HTR-8/SVneo (cell line): Measurements from ENCODE around the gene IFT27.
"Not testable (repeated sequence)": the region's sequence is repeated elsewhere in the genome, so short reads cannot be mapped to it uniquely, and the experiment has no call there.

Experiments
- DNase-seq: peaks from one replicate; pipeline ENCODE4 v3.0.0; 2011; ENCODE audit warnings: low spot score, mixed read lengths; ENCODE audit not compliant: insufficient read length
- FAIRE-seq: peaks from 2 replicates; lab custom pipeline; 2011; peaks lifted over from hg19 to GRCh38; lab: Jason Lieb, UNC

The IFT27 gene

DNA sequence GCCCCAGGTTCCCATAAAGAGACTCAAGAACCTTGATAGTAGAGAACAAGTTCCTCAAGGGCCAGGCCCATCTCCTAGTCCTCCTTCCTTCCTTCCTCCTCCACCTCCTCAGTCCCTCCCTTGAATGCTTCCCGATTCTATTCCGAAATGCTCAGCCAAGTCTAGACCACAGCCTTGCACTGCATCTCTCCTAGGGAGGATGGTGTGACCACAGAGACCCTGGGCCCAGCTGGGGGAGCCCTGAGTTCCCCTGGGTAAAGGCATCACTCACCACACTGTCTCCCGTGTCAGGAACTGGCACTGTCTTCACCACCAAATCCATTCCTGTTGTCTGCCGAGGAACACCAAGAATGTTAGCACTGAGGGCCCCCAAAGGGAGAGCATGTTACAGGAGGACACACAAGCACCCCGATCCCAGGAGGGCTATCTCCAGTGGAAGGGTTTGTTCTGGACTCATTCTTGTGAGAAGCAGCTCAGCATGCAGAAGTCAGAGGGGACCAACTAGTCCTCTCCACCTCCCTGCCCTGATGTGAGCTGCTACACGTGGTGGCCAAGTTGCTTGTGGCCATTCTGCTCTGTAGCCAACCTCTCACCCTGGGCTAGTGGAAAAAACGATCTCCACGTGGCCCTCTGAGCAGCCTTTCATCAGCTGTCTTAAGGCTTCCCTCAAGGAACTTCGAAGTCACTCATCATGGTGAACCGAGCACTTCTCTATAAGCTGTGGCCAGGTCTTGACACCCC is 8.7 kb downstream of the IFT27 start:
- no peak for DNase-seq
- no peak for FAIRE-seq

- DNase-seq (no peak), FAIRE-seq (no peak)
Measured at GRCh38 chr22:36765943-36766450, 9.9 kb downstream of the IFT27 start.

- no peak for DNase-seq
- FAIRE-seq, result no peak
Measured at GRCh38 chr22:36765131-36765942, 10.6 kb downstream of the IFT27 start.

GRCh38 chr22:36764641-36765040 is 11.3 kb downstream of the IFT27 start:
- no peak for DNase-seq
- FAIRE-seq, result no peak

DNA sequence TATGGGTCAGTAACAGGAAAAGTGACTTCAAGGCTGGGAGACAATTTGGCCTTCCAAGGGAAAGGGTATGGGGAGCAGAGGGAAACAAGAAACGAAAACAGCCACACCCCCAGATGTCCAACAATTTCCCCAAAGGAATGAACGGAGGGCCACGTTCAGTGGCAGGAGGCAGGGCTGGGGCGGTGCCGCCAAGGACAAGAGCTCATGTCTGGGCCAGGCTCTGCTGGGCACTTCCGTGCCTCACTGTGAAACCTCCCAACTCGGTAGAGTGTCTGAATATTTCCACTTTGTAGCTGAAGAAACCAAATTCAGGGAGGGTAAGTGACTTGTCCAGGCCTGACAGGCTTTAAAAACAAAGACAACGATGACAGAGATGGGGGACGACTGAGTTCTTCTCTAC is 11.9 kb downstream of the IFT27 start:
- FAIRE-seq (no peak), DNase-seq (no peak)

GRCh38 chr22:36763576-36763975 is 12.3 kb downstream of the IFT27 start:
- FAIRE-seq, result no peak

GRCh38 chr22:36762687-36763260 is 13.1 kb downstream of the IFT27 start:
- DNase-seq (no peak), FAIRE-seq (no peak)

More at GRCh38 chr22:36763576-36763975, 12.3 kb downstream of the IFT27 start:
- no peak for DNase-seq

GRCh38 chr22:36761553-36762240 is 14.2 kb downstream of the IFT27 start:
- no peak for FAIRE-seq
- no peak for DNase-seq

DNA sequence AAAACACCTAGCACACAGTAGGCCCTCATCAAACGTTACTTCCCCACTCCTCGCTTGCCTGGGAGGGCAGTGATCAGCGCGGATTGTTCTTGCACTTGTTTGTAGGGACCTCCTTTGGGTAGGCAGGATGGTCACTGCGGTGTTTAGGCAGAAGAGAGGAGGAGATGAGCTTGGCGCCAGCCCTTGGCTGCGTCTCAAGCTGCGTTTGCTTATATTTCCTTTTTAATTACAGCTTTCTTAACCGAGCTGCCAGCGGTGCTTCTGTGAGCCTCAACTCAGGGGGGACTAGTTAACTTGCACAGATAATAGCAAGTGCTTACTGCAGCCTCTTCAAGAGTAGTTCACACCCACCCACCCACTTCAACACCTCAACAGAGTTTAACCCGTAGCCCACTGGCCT is 15.1 kb downstream of the IFT27 start:
- DNase-seq (no peak), FAIRE-seq (no peak)

- FAIRE-seq (no peak), DNase-seq (no peak)
Measured at GRCh38 chr22:36759481-36760159, 16.3 kb downstream of the IFT27 start.

GRCh38 chr22:36758792-36759271 is 17.1 kb downstream of the IFT27 start:
- FAIRE-seq (no peak), DNase-seq (no peak)

GRCh38 chr22:36757668-36758211 is 18.2 kb downstream of the IFT27 start:
- peak; percentile 57 for FAIRE-seq

DNA sequence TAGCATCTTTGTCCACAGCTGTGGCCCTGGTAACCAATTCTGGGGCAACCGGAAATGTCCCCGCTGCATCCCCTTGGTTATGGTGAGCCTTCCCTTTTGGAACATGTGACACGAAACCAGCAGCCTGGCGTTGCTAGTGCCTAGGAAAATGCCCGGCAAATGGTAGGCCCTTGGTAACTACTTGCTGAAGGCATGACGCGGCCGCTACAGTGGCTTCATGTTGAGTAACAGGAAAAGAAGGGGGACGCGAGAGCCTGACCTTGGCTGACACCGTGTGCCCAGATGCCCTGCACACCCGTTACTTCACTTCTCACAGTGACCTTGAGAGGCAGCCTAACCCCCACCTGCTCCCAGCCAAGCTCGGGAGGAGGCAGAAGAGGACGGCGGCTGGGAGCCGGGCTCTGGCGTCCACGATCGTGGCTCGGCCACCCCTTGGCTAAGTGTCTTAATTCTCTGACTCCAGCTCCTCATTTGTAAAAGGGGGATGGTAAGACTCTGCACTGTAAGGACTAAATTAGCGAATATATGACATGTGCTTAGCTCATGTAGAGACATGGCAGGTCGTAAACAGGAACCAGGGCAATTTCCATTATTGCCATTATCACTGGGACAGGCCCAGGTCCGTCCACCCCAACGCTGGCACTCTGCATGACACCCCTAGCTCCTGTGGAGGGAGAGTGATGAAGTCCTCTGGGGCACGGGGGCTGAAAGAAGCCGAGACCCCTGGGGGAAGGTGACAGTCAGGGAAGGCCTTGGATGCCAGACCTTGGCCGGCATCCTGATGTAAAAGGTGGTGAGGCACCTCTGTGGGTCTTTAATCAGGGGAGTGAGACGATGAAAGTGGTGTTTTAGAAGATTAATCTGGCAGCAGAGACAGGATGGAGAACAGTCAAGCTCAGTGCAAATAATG is 18.9 kb downstream of the IFT27 start:
- FAIRE-seq (no peak), DNase-seq (no peak)

More at GRCh38 chr22:36757668-36758211, 18.2 kb downstream of the IFT27 start:
- peak; percentile 53 for DNase-seq

DNA sequence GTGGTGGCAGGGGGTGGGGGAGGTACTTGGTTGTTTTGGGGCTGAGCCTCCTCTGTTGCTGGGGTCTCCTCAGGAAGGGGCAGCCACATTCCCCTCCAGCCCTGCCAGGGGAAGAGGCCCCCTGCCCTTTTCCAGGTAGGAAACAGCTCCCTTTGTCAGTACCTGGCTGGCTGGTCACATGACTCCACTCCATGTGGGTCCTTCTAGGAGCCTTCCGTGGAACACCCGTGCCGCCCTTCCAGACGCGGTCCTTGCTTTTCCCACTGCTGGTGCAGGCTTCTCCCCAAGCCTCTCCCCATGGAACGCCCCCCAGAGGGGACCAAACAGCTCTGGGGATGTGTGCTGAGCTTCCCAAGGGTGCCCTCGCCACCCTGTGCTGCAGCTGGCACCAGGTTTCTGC is 19.9 kb downstream of the IFT27 start:
- FAIRE-seq (no peak), DNase-seq (no peak)

GRCh38 chr22:36755316-36755715 is 20.6 kb downstream of the IFT27 start:
- no peak for DNase-seq
- FAIRE-seq, result no peak

DNA sequence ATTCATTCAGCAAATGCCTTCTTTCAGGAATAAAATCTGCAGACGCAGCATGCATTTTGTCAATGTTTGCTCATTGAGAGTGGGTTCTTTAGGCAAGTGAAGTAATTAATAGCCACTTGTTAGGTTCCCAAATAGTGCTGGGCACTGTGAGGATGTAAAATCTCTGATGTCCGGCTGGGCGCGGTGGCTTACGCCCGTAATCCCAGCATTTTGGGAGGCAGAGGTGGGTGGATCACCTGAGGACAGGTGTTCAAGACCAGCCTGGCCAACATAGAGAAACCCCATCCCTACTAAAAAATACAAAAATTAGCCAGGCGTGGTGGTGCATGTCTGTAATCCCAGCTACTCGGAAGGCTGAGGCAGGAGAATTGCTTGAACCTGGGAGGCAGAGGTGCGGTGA is 21.0 kb downstream of the IFT27 start:
- FAIRE-seq, result not testable (repeated sequence)

DNA sequence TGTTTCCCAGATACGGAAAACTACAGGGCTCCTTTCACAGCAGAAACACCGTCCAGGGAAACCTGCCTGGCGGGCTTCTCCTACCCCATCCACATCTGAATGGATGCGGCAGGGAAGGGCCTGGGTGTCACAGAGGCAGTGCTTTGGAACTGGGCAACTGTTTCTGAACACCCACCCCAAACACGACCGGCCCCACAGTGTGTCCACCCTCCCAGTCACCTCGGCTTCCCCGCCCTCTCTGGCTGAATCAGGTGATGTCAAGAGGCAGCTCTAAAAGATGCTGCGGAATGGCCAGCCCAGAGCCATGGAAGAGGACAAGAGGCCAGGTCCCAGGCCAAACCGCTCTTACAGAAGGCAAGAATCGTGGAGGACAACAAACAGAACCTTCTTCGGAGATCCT is 22.0 kb downstream of the IFT27 start:
- DNase-seq, result no peak
- FAIRE-seq, result no peak

More for the DNA sequence above, 21.0 kb downstream of the IFT27 start:
- not testable (repeated sequence) for DNase-seq

- FAIRE-seq, result no peak
Measured at GRCh38 chr22:36753120-36753802, 22.7 kb downstream of the IFT27 start.

More at GRCh38 chr22:36753120-36753802, 22.7 kb downstream of the IFT27 start:
- DNase-seq, result no peak
